ENCODE results near the gene DNMT3B. TPM values are rescaled to one million over a fixed set of nuclear protein-coding genes. Genes with fewer than 3 reads are reported as not detected.

The DNMT3B gene
- total and polyA plus RNA-seq, 9 of the 15 experiments (the other 6 are each of a cell fraction or from before 2014, with no cell fraction given) = 9.3 to 74.8 (median 49.1) TPM

DNA sequence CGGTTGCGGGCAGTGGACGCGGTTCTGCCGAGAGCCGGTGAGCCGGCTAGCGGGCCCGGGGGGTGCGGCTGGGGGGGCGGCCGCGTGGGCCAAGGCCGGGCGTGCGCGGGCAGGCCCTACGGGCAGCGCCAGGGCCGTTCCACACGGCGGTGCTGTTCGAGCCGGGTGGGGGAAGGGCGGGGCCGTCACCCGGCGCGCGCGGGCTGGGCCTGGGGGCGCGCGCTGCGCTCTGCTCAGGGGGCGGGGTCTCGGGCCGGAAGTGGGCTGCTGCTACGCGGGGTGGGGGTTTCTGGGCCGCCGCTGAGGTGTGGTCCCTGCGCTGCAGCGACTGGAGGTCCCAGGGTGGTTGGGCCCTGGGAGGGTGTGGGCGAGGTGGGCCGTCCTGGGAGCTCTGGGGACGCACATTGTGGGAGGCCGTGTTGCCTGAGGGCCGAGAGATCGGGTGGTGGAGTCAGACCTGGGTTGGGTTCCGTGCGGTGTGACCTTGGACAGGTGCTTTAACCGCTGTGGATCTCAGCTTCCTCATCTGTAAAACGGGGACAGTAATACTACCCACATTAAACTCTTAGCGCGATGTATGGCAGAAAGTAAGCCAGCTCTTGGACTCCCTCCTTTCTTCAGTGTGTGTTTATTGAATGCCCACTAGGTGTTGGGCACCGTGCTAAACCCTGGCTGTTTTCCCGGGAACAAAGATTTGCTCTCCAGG lies 58.0 kb downstream of the DNMT3B start (continued):
- TF ChIP-seq MED1 (CRISPR knock-in tag; IDR thresholded peaks at IDR 0.05; ENCODE audit: borderline replicate concordance) (0 out of 2 replicates have a peak, but pooled peaks have one; percentile 35), PHF8 (IDR thresholded peaks at IDR 0.05; ENCODE audit: borderline replicate concordance, low read length) (peak; percentile 71; the same call in 1 of the 2 replicates), CCAR2 (IDR thresholded peaks at IDR 0.05; ENCODE audit: low read depth, low read length) (no peak), ZNF133 (CRISPR knock-in tag; IDR thresholded peaks at IDR 0.05) (no peak), CTBP1 (IDR thresholded peaks at IDR 0.05; ENCODE audit: borderline replicate concordance) (0 out of 2 replicates have a peak, but pooled peaks have one; percentile 20), POU5F1 (IDR thresholded peaks at IDR 0.05; ENCODE audit: borderline replicate concordance, low read depth, low read length, partially characterized antibody) (no peak), ZNF586 (CRISPR knock-in tag; conservative IDR thresholded peaks at IDR 0.05) (no peak), CEBPG (CRISPR knock-in tag; IDR thresholded peaks at IDR 0.05) (no peak), CEBPG (tag; conservative IDR thresholded peaks at IDR 0.05 in 1 of 2, IDR thresholded peaks at IDR 0.05 in 1 of 2) (no peak), CREB1 (IDR thresholded peaks at IDR 0.05) (peak; percentile 63), CREB1 (CRISPR knock-in tag; IDR thresholded peaks at IDR 0.05) (peak; percentile 53), ETV5 (CRISPR knock-in tag; IDR thresholded peaks at IDR 0.05; ENCODE audit: low read depth) (peak; percentile 69; the same call in 1 of the 2 replicates), ZNF3 (CRISPR knock-in tag; IDR thresholded peaks at IDR 0.05) (no peak), KDM5B (IDR thresholded peaks at IDR 0.05; ENCODE audit: insufficient replicate concordance, low read depth, low read length) (peak; percentile 54)
- TF ChIP-seq, protein P1, sequence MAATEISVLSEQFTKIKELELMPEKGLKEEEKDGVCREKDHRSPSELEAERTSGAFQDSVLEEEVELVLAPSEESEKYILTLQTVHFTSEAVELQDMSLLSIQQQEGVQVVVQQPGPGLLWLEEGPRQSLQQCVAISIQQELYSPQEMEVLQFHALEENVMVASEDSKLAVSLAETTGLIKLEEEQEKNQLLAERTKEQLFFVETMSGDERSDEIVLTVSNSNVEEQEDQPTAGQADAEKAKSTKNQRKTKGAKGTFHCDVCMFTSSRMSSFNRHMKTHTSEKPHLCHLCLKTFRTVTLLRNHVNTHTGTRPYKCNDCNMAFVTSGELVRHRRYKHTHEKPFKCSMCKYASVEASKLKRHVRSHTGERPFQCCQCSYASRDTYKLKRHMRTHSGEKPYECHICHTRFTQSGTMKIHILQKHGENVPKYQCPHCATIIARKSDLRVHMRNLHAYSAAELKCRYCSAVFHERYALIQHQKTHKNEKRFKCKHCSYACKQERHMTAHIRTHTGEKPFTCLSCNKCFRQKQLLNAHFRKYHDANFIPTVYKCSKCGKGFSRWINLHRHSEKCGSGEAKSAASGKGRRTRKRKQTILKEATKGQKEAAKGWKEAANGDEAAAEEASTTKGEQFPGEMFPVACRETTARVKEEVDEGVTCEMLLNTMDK (IDR thresholded peaks at IDR 0.05; ENCODE audit: borderline replicate concordance, insufficient read depth, low read depth, low read length, poor library complexity, severe bottlenecking) = peak; percentile 94
- TF ChIP-seq, protein P2, sequence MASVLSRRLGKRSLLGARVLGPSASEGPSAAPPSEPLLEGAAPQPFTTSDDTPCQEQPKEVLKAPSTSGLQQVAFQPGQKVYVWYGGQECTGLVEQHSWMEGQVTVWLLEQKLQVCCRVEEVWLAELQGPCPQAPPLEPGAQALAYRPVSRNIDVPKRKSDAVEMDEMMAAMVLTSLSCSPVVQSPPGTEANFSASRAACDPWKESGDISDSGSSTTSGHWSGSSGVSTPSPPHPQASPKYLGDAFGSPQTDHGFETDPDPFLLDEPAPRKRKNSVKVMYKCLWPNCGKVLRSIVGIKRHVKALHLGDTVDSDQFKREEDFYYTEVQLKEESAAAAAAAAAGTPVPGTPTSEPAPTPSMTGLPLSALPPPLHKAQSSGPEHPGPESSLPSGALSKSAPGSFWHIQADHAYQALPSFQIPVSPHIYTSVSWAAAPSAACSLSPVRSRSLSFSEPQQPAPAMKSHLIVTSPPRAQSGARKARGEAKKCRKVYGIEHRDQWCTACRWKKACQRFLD (CRISPR knock-in tag; IDR thresholded peaks at IDR 0.05) = peak; percentile 67; the same call in 1 of the 2 replicates
- TF ChIP-seq, protein P3, sequence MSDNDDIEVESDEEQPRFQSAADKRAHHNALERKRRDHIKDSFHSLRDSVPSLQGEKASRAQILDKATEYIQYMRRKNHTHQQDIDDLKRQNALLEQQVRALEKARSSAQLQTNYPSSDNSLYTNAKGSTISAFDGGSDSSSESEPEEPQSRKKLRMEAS (CRISPR knock-in tag; IDR thresholded peaks at IDR 0.05) = 0 out of 2 replicates have a peak, but pooled peaks have one; percentile 6
- TF ChIP-seq, protein P4, sequence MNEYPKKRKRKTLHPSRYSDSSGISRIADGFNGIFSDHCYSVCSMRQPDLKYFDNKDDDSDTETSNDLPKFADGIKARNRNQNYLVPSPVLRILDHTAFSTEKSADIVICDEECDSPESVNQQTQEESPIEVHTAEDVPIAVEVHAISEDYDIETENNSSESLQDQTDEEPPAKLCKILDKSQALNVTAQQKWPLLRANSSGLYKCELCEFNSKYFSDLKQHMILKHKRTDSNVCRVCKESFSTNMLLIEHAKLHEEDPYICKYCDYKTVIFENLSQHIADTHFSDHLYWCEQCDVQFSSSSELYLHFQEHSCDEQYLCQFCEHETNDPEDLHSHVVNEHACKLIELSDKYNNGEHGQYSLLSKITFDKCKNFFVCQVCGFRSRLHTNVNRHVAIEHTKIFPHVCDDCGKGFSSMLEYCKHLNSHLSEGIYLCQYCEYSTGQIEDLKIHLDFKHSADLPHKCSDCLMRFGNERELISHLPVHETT (CRISPR knock-in tag; conservative IDR thresholded peaks at IDR 0.05 in 1 of 2, IDR thresholded peaks at IDR 0.05 in 1 of 2) = peak in 1 of 2 experiments; percentile 96; a peak in 2 of 4 replicates
- TF ChIP-seq, protein P5, sequence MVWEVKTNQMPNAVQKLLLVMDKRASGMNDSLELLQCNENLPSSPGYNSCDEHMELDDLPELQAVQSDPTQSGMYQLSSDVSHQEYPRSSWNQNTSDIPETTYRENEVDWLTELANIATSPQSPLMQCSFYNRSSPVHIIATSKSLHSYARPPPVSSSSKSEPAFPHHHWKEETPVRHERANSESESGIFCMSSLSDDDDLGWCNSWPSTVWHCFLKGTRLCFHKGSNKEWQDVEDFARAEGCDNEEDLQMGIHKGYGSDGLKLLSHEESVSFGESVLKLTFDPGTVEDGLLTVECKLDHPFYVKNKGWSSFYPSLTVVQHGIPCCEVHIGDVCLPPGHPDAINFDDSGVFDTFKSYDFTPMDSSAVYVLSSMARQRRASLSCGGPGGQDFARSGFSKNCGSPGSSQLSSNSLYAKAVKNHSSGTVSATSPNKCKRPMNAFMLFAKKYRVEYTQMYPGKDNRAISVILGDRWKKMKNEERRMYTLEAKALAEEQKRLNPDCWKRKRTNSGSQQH (CRISPR knock-in tag; IDR thresholded peaks at IDR 0.05) = peak; percentile 52; the same call in 1 of the 2 replicates

All from K562 (cell line).